T-helper 1 cell (primary cell): Measurements from ENCODE around the gene STAT6.
"Not testable (repeated sequence)": the region's sequence is repeated elsewhere in the genome, so short reads cannot be mapped to it uniquely, and the experiment has no call there.

Experiments used
- DNase-seq, 5 donors: peaks; one replicate each; pipeline ENCODE4 v3.0.0-alpha.2; 2012 to 2020

Gene STAT6

GRCh38 chr12:57126061-57126460 is 14.9 kb upstream of the STAT6 start:
- DNase-seq: no peak

GRCh38 chr12:57124261-57124877 is 13.2 kb upstream of the STAT6 start:
- peak; percentile 41 to 76 (median 64) for DNase-seq

GRCh38 chr12:57123813-57124212 is 12.7 kb upstream of the STAT6 start:
- DNase-seq: no peak

- not testable (repeated sequence) for DNase-seq
Measured at GRCh38 chr12:57120718-57121117, 9.6 kb upstream of the STAT6 start.

GRCh38 chr12:57119294-57120085 is 8.3 kb upstream of the STAT6 start:
- DNase-seq: no peak

- DNase-seq: no peak
Measured at GRCh38 chr12:57118711-57119271, 7.6 kb upstream of the STAT6 start.

- no peak for DNase-seq
Measured at GRCh38 chr12:57116580-57117281, 5.6 kb upstream of the STAT6 start.

GRCh38 chr12:57112492-57113294 is 1.5 kb upstream of the STAT6 start:
- no peak for DNase-seq

GRCh38 chr12:57110104-57111030 is 795 bp downstream of the STAT6 start:
- DNase-seq: peak; percentile 61 to 70 (median 69)

GRCh38 chr12:57109207-57110103 is 1.7 kb downstream of the STAT6 start:
- no peak for DNase-seq

- no peak for DNase-seq
Measured at GRCh38 chr12:57107456-57108155, 3.6 kb downstream of the STAT6 start.

- DNase-seq: no peak
Measured at GRCh38 chr12:57106021-57106708, 5.0 kb downstream of the STAT6 start.

GRCh38 chr12:57105011-57105753 is 6.0 kb downstream of the STAT6 start:
- no peak for DNase-seq

- no peak for DNase-seq
Measured at GRCh38 chr12:57104292-57104910, 6.8 kb downstream of the STAT6 start.

GRCh38 chr12:57103856-57104255 is 7.3 kb downstream of the STAT6 start:
- DNase-seq: no peak

- no peak for DNase-seq
Measured at GRCh38 chr12:57101892-57102695, 9.1 kb downstream of the STAT6 start.

GRCh38 chr12:57099766-57100165 is 11.4 kb downstream of the STAT6 start:
- no peak for DNase-seq
